Measurements from ENCODE around the gene TBL3.
"Not testable (repeated sequence)": the region's sequence is repeated elsewhere in the genome, so short reads cannot be mapped to it uniquely, and the experiment has no call there.

Gene TBL3

DNA sequence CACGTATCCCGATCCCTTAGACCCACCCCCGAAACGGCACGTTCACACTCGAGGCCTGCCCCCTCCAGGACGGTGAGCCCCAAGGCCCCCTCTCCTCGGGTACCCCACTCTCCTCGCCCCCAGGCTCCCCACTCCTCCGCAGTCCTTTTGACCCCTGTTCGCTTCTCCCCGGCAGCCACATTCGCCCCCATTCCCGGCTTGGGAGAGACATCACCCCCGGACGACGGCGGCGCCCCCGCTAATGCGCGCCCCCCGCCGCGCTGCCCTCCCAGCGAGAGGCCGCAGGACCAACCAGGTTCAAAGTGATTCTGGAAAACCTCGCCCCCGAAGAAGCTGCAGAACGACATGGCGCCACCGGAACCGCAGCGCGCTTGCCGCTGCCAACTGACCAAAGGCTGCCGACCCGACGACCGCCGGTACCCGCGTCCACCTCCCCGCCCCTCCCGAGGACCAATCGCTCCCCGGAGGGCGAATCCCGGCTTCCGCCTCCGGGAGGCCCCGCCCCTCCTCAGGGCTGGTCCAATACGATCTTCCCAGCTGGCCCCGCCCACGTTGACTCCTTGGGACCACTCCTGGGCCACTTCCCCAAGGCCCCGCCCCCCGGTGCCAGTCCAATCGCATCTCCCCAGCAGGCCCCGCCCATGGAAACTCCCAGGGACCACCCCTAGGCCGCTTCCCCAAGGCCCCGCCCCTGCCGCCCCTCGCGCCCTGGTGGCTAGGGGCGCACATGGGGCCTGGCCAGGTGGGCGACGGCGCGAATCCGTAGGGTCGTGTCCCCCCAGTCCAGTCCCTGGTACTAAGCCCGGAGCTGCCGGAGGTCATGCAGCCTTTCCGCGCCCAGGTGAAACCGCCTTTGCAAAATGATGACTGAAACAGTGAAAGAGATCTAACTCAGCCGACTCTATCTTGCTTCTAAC, 28.8 kb upstream of the TBL3 start, which contains the start of gene MSRB1:
Gene MSRB1 (minus strand): TSS at position 390 of the 917 bp plus-strand sequence. CDS start 43 bp downstream, at position 347.
- in situ Hi-C loops (cut with MboI; ENCODE audit: low sequenced_read_pairs): no loop called here

DNA sequence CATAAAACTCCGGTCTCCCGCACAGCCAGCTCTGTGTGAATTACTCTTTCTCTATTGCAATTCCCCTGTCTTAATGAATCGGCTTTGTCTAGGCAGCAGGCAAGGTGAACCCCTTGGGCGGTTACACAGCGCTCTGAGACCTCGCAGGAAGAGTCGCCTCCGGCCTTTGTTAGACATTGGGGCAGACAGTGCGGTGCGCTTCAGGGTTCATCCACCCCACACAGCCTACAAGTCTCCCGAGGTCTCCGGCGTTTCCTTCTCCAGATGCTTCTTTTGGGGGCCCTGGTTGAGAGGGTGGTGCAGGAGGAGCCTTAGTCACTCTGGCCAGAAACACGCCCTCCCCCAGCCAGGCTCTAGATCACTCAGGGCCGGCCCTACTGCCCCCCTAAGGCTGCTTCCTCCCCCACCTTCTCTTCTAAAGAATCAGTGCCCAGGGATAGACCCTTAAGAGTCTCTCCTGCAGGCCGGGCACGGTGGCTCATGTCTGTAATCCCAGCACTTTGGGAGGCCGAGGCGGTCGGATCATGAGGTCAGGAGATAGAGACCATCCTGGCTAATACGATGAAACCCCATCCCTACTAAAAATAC, 27.1 kb upstream of the TBL3 start:
- in situ Hi-C loops (cut with MboI; ENCODE audit: low sequenced_read_pairs): no loop called here

- in situ Hi-C loops (cut with MboI; ENCODE audit: low sequenced_read_pairs): no loop called here
Observed at GRCh38 chr16:1945559-1946391, 26.1 kb upstream of the TBL3 start.

- in situ Hi-C loops (cut with MboI; ENCODE audit: low sequenced_read_pairs): no loop called here
Observed at GRCh38 chr16:1946495-1947368, 25.1 kb upstream of the TBL3 start.

GRCh38 chr16:1947369-1947670, 24.5 kb upstream of the TBL3 start:
- in situ Hi-C loops (cut with MboI; ENCODE audit: low sequenced_read_pairs): no loop called here

DNA sequence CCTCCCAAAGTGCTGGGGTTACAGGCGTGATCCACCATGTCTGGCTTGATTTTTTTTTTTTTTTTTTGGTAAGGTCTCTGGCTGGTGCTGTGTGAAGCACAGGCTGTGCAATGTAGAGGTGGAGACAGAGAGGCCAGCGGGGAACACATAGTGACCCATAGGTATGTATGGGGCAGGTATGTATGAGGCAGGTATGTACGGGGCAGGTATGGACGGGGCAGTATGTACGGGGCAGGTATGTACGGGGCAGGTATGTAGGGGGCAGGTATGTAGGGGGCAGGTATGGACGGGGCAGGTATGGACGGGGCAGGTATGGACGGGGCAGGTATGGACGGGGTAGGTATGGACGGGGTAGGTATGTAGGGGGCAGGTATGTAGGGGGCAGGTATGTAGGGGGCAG, 22.3 kb upstream of the TBL3 start:
- in situ Hi-C loops (cut with MboI; ENCODE audit: low sequenced_read_pairs): no loop called here

- in situ Hi-C loops (cut with MboI; ENCODE audit: low sequenced_read_pairs): no loop called here
Observed at GRCh38 chr16:1950047-1950446, 21.8 kb upstream of the TBL3 start.

DNA sequence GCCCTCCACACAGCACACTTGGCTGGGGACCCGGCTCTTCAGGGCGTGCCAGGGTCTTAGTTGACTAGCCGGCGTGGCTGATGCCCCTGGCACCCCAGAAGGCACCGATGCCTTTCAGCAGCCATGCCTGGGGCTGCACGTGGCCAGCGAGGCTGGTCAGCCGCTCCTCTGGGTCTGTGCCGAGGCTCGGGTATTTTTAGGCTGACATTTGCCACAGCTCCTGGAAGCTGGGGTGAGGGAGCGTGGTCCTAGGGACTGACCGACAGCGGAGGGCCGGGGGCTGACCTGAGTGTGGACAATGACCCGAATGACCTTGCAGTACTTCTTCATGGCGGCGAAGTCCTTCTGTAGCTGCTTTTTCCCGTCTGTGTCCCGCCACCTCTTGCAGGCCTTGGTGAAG, 21.3 kb upstream of the TBL3 start:
- in situ Hi-C loops (cut with MboI; ENCODE audit: low sequenced_read_pairs): no loop called here

DNA sequence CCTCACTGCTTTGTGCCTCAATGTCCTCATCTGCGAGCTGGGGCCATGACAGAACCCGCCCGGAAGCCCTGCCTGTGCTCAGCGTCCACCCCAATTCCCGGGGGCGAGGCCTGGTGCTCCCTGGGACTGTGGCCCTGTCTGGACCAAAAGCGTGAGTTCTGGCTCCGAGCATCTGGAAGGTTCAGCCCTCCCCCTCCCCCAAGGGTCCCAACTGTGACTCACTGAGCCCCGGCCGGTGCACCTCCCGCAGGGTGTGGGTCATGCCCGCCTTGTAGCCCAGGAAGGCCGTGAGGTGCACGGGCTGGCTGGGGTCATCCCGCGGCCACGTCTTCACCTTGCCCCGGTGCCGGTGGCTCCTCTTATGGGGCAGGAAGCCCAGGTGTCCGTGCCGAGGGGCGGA, 18.1 kb upstream of the TBL3 start:
- in situ Hi-C loops (cut with MboI; ENCODE audit: low sequenced_read_pairs): no loop called here

GRCh38 chr16:1957434-1958142, 14.3 kb upstream of the TBL3 start:
- in situ Hi-C loops (cut with MboI; ENCODE audit: low sequenced_read_pairs): not testable (repeated sequence)

DNA sequence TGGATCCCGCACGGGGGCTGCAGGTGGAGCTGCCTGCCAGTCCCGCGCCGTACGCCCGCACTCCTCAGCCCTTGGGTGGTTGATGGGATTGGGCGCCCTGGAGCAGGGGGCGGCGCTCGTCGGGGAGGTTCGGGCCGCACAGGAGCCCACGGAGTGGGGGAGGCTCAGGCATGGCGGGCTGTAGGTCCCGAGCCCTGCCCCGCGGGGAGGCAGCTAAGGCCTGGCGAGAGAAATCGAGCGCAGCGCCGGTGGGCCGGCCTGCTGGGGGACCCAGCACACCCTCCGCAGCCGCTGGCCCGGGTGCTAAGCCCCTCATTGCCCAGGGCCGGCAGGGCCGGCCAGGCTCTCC, 13.7 kb upstream of the TBL3 start:
- in situ Hi-C loops (cut with MboI; ENCODE audit: low sequenced_read_pairs): not testable (repeated sequence)

DNA sequence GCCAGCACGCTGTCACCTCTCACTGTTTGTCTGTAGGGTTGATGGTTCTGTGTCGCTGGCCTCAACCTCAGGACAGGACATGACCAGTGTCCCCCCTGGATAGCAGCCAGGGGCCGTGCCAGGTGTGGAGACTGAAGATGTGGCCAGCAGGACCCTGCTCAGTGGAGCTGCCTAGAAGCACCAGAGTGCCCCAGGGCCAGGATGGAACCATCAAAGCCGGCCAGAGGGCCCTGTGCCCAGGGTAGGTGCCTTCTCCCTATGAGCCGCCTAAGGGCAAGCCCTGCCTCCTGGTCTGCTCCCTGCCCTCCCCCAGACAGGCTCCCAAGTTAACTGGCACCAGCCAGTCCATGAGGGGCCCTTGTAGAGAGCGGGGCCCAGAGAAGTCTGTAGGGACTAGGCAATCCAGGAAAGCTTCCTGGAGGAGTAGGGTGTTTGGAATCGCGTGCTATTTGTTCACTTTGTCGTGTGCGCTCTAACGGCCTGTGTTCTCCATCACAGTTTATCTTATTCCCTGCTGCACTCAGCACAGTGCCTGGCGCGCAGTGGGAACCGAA, 13.1 kb upstream of the TBL3 start:
- in situ Hi-C loops (cut with MboI; ENCODE audit: low sequenced_read_pairs): no loop called here

DNA sequence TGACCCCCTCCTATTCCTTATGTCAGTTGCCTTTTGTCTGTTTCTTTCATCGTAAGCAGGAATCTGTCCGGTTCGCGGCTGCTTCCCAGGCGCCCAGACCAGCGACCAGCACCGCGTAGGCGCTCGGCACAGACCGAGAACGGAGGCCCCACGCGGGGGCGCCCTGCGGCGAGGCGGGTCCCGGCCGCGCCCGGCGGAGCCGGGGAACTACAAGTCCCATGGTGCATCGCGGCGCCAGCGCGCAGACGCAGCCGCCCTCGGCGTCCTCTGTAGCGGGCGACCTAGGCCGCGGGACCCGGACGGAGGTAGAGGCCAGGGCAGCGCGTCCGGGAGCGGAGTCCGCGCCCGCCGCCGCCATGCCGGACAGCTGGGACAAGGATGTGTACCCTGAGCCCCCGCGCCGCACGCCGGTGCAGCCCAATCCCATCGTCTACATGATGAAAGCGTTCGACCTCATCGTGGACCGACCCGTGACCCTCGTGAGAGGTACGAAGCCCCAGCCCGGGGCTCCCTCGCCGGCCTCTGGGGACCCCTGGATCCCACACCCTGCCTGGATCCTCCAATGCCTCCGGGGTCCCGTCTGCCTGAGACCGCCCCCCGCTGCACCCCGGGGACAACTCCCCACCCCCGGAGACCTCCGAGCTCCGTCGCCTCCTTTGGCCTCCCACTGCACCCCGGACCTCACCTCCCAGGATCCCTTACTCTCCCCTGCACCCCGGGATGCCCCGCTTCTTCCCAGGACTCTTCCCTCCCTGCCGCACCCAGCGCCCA, 12.4 kb upstream of the TBL3 start, which contains the start of gene NDUFB10:
Gene NDUFB10 (plus strand): TSS at position 270 of the 771 bp plus-strand sequence. CDS start 87 bp downstream, at position 357.
- in situ Hi-C loops (cut with MboI; ENCODE audit: low sequenced_read_pairs): no loop called here

- in situ Hi-C loops (cut with MboI; ENCODE audit: low sequenced_read_pairs): no loop called here
Observed at GRCh38 chr16:1960665-1961630, 10.9 kb upstream of the TBL3 start.

GRCh38 chr16:1961651-1962067, 10.2 kb upstream of the TBL3 start:
- in situ Hi-C loops (cut with MboI; ENCODE audit: low sequenced_read_pairs): no loop called here

- in situ Hi-C loops (cut with MboI; ENCODE audit: low sequenced_read_pairs): not testable (repeated sequence)
Observed at GRCh38 chr16:1962161-1963153, 9.4 kb upstream of the TBL3 start.

Data from HL-60/S4 (cell line).